GM19238 (cell line): Measurements from ENCODE around the gene ADD3.
"Not testable (repeated sequence)": the region's sequence is repeated elsewhere in the genome, so short reads cannot be mapped to it uniquely, and the experiment has no call there.

Source experiments
- DNase-seq: peaks from one replicate; pipeline ENCODE4 v3.0.0; 2011; ENCODE audit warnings: low spot score; ENCODE audit not compliant: insufficient read length

The ADD3 gene

DNA sequence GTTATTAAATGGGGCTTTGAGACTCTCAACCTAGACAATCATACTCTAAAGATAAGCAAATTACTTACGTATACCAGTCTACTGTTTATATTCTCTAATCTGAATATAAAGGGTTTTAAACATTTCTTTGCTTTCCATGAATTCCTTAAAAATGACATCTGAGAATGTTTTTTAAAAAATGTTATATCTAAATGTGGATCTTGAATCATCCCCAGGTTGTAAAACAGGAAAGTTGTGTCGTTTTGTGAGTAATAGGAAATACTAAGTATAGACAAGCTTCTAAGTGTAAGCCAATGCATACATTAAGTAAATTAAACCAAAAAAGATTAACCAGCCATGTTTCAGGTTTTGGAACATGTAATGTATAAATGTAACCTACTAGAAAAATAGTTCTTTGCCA, 26.8 kb downstream of the ADD3 start:
- DNase-seq: no peak

DNA sequence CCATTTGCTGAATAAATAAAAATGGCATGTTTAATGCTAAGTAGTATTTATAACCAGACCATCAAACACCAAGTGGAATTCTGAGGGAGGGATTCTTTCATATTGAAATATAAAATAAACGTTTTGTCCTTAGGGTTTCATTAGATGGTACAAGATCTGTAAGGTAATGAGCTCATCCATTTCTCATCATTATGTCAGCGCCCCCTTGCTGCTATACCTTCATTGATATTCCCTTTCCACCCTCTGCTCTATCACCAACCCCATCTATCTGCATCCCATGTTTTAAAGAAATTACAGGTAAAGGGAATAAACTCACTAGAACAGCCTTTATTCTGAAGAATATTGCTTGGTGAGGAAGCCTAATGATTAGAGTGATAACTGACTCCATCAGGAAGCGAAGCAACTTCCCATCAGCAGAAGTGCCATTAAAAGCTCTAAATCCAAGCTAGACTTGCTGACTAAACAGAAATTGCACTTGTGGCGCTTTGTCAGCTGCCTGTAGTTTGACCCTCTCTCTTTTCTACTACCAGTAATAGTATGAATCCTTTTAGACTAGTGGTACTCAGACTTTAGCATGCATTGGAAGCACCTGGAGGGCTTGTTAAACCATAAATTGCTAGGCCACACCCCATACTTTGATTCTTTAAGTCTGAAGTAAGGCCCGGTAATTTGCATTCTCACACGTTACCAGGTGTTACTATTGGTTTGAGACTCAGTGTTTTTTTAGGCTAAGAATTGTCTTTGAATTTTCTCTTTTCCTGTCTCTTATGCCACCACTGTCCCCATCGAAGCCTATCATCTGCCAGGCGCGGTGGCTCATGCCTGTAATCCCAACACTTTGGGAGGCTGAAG, 27.5 kb downstream of the ADD3 start:
- no peak for DNase-seq

DNA sequence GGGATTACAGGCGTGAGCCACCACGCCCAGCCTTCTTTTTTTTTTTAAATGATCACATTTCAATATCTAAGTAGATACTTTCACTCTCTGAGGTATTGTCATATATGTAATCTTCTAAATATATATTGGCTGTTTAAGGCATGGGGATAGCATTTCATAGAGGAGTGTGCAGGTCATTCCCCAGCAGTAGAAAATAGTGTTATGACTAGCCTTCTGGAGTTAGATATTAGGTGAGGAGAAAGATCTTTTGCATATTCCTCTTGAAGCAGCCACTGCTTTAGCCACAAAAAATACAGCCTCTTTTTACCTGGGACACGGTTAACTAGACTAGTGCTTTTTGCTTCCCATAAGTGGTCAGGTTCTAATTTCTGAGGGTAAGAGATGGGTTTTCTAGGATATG, 28.9 kb downstream of the ADD3 start:
- DNase-seq: no peak

DNA sequence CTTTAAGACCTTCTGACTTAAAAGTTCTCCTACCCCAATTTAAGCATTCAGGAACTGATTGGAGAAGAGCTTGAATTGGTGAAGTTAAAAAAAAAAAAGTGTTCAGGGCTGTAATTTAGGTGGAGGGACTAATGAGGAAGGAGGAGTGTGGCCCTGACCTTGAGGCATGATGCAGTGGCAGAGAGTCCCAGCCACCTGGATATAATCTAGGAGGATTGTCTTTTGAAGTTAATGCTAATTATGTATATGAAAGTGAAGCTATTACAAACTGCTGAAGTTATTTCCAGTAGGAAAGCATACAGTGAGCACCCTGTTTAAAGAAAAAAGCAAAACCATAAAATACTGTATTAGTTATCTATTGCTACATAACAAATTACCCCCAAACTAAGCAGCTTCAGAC, 31.5 kb downstream of the ADD3 start:
- no peak for DNase-seq

DNA sequence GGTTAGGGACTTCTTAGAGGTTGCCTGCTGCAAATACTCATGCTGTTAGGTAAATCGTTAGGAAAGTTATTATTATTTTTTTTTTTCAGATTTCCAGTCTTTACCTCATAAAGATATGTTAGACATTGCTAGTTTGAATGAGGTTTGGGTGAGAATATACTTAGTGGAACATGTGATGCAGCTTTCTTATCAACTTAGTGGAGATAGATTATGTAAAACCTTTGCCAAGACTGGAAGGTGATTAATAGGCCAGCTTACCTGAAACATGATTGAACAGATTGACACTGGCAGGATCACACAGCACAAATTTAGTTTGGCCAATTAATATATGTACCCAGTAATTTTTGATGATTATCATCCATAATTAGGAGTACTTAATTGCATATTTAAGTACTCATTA, 32.3 kb downstream of the ADD3 start:
- DNase-seq: no peak

DNA sequence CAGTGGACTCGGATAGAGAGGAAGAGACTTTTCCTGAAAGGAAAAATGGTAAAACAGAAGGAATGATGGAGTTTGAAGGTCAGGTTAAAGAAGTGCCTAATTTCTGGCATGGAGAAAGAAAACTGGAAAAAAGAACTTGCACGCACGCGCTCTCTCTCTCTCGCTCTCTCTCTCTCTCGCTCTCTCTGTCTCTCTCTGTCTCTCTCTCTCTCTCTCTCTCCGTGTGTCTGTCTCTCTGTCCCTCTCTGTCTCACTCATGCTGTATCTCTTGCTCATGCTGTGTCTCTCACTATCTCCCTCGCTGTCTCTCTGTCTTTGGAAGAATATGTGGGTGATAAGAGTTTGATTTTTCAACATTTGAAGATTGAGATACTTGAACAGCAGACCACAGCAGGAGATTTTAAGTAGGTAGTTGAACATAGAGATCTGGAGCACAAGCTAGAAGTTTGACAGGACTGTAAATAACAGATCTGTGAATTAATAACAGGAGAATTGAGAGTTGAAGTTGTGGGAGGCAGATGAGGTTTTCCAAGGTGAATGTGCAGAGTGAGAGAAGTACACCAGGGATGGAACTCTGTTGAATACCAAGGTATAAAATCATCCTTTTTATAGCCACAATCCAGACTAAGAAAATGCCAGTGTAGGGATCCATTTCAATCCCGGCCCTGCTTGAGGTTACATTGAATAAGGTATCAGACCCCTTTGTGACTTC, 33.1 kb downstream of the ADD3 start:
- DNase-seq: no peak

DNA sequence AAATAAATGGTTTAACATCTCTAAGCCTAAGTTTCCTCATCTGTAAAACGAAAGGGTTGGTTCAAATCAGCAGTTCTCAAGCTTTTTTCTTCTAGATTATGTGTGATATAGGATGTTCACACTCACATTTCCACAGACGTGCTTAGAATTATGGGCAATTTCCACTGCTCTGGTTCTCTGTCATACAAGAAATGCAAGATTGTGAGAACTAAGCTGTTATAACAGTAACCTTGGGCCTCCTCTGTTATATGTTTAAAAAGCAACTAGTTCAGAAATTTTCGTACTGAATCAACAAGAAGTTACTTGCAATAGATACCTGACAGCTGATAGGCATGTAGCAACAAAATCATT, 33.7 kb downstream of the ADD3 start:
- no peak for DNase-seq

DNA sequence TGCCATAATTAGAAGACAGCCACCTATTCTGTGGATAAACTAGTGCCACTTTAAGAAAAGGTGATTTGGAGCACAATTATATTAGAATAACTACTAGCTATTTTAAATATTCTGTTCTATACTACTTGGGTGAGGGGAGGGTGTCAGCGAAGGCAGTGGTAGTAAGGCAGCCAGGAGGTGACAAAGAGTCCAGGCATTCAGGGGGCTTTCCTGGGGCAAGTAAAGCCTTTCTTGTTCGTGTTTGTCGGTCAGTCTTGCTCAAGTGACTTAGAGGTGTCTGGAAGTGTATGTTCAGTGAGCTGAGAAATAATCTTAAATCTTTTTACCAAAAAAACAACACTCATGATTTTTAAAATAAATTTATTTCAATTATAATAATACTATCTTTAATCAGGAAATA, 34.4 kb downstream of the ADD3 start:
- DNase-seq: no peak

DNA sequence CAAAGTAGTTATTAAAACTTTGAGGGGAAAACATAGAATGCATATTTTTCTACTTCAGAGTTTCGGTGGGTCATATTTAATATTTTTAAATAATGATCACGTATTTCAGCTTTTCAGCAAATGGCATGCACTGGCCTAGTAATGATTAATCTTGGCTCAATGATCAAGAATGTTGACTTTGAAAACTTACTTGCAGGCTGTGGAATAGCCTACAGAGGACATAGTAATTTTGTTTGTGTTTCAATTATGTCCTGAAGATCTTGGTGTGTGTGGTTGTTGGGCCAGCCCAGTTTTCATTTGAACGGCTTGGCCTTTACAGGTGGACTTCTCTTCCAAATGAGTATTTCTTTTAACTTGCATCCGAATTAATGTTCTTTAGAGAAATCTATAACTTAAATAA, 35.1 kb downstream of the ADD3 start:
- DNase-seq: no peak

DNA sequence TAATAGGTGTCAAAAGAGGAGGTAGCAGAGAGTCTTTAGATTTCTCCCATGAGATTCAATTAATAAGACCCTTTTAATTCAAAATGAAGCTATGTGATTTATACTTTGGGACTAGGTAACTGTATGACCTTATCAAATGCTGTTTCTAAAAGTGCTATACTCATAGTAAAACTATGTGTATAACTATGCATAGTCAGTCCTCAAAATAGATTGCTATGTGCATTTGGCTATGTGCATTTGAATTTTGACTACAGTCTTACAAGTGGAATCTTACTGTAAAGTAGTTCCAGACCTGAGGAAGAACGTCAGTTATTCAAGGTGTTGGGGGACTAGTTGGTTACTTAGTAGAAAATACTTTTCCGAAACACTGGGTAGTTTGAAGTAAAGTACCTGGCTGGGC, 36.9 kb downstream of the ADD3 start:
- DNase-seq: no peak

DNA sequence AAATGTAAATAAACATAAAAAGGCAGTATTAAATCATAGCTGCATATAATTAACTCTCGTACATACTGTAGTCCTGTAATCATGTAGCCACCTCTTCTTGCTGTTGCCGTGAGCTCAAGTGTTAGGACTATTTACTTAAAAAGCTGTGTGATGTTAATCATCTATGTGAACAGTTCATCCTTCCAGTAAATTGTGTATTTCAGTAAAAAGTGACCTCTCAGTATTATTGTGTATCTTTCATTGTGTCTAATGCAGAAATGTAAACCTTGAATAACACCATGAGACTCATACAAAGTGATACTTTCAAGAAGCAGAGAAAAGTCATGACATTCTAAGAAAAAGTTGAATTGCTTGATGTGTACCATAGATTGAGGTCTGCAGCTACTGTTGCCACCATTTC, 38.0 kb downstream of the ADD3 start:
- no peak for DNase-seq

DNA sequence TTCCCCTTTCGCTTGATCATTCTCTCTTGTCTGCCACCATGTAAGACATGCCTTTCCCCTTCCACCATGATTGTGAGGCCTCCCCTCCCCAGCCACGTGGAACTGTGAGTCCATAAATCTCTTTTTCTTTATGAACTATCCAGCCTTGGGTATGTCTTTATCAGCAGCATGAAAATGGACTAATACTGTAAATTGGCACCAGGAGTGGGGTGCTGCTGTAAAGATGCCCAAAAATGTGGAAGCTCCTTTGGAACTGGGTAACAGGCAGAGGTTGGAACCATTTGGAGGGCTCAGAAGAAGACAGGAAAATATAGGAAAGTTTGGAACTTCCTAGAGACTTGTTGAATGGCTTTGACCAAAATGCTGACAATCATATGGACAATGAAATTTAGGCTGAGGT, 40.4 kb downstream of the ADD3 start:
- DNase-seq: not testable (repeated sequence)

DNA sequence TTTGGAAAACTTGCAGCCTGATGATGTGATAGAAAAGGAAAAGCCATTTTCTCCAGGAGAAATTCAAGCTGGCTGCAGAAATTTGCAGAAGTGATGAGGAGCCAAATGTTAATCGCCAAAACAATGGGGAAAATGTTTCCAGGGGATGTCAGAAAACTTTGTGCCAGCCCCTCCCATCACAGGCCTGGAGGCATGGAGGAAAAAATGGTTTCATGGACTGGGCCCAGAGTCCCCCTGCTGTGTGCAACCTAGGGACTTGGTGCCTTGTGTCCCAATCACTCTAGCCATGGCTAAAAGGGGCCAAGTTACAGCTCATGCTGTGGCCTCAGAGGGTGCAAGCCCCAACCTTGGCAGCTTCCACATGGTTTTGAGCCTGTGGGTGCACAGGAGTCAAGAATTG, 41.0 kb downstream of the ADD3 start:
- DNase-seq: no peak

DNA sequence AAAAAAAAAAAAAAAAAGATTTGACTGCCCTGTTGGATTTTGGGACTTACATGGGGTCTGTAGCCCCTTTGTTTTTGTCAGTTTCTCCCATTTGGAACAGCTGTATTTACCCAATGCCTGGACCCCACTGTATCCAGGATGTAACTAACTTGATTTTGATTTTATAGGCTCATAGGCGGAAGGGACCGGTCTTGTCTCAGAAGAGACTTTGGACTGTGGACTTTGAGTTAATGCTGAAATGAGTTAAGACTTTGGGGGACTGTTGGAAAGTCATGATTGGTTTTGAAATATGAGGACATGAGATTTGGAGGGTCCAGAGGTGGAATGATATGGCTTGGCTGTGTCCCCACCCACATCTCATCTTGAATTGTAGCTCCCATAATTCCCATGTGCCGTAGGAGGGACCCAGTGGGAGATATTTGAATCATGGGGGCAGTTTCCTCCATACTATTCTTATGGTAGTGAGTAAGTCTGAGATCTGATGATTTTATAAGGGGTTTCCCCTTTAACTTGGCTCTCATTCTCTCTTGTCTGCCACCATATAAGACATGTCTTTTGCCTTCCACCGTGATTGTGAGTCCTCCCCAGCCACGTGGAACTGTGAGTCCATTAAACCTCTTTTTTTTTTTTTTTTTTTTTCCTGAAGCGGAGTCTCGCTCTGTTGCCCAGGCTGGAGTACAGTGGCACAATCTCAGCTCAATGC, 42.3 kb downstream of the ADD3 start:
- DNase-seq: not testable (repeated sequence)

DNA sequence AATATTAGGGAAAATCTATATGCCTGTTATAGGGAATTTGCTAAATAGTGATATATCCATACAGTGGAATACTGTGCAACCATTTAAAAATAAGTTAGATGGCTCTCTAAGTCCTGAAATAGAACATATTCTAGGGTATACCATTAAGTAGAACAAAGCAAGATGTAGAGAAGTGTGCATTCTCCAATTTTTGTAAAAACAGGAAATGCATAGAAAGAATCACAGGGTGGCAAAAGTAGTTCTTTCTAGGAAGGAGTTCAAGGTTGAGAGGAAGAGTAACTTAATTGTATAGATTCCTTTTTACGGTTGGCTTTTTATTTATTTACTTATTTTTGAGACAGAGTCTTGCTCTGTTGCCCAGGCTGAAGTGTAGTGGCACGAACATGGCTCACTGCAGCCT, 43.7 kb downstream of the ADD3 start:
- no peak for DNase-seq

DNA sequence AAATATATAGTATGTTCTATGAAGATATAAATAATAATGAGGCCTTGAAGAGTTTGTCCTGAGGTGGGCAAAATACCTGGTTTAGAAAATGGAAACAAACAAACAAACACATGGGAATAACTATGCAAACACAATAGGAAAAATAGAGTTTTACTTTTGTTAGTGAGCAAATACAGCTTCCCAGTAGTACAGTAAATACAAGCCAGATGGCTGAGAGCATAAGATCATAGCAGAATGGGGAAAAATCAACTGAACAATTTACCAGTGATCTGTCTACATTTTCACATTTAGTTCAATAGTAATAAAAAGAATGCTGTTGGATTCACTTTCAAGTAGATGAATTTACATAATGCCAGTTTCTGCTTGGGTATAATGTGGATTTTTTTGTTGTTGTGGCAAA, 45.1 kb downstream of the ADD3 start:
- DNase-seq: no peak

DNA sequence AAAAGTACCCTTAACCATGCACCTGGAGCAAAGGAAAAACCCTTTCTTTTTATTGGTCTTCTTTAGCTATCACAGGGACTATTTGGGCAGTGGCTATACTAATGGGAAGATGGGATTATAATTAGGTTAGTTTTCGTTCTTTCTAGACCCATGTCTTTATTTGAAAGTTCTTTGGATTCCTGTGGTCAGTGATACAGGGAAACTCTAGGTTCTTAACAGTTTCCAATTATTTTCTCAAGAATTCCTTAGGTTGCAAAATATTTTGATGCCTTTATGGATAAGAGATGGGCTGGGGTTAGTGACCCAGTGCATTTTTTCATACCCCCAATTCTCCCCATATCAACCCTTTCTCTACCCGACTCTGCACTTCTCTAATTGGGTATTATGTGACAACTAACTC, 49.0 kb downstream of the ADD3 start:
- no peak for DNase-seq

DNA sequence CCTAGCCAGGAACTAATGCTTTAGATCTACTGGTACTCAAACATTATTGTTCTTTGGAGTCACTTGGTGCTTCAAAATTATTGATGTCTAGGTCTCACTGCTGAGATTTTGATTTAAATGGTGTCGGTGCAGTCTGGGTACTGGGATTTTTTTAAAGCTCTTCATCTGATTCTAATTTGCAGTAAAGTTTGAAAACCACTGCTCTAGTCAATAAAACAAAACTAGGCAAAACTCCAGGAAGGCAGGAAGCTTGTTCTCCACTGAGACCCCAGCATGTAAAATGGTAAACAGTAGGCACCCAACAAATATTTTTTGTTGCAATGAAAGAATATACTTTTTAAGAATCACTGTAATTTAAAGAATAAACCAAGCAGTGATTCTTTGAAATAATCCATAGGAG, 49.7 kb downstream of the ADD3 start:
- no peak for DNase-seq

DNA sequence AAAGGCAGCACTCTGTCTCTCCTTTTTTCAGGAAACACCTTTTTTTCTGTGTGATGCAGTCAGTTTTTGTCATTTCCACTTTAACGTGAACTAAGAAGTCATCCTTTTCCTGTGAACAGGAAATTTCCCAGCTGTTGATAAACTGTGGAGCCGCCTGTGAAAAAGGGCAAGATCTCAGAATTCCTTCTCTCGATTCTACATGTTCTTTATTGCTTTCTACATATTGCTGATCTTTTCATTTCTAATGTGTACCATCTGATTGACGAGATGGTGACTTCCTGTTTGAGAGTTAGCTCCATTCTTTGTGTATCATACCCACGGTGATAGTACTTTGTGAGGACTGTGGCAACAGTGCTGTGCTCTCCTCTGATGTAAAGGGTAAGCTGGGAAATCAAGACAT, 50.4 kb downstream of the ADD3 start:
- no peak for DNase-seq

DNA sequence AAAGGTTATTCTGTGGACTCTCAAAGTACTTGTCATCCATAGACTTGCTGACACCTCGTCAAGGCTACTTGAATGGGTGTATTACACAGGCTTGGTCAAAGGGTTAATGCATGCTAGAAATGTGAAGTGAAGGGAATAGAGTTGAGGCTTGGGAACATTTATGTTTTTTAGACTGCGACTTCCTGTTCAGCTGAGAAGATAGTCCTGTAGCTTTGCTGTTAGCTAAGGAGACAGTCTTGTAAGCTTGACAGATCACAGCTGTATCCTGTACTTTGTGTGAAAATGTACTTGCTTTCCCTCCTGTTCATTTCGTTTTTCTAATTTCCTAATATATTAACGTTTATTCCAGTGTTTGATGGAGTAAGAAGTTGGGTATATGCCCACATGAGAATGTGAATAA, 52.1 kb downstream of the ADD3 start:
- DNase-seq: no peak

DNA sequence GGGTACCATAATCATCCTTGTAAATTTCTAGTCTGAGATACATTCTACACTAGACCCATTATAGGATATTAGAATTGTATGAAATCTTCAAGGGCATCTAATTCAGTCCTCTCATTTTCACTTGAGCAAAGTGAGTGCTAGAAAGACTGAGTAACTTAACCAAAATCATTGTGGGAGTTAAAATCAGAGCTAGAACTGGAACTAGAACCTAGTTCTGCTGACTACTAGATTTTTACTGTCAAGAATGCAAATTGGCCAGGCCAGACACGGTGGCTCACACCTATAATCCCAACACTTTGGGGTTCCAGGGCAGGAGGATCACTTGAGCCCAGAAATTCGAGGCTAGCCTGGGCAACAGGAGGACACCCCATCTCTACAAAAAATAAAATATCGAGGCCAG, 53.9 kb downstream of the ADD3 start:
- DNase-seq: no peak

DNA sequence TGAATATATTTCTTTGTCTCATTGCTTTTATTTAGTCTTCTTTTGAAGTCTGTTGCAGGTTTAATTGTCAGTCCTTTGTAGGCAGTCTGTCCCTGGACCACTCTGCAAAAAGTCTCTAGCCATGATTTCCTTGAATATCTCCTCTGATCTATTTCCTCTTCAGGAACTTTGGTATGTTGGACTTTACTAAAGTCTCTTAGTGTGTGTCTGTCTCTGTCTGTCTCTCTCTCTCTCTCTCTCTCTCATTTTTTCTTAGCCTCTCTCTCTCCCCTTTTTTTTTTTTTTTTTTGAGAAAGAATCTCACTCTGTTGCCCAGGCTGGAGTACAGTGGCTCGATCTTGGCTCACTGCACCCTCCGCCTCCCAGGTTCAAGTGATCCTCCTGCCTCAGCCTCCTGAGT, 57.5 kb downstream of the ADD3 start:
- no peak for DNase-seq
